Activated naive CD4-positive, alpha-beta T cell treated with anti-CD3 and anti-CD28 coated beads for 36 hours (primary cell): ENCODE measurements around the gene MAPK9. TPM values are rescaled to one million over a fixed set of nuclear protein-coding genes. Genes with fewer than 3 reads are reported as not detected.
A peak's percentile ranks its signal among the peaks of the same experiment; 100 is the strongest.

Experiments used
- CTCF ChIA-PET: fragments of 350-600 bp; sonication (Branson Sonifier 250); formaldehyde crosslinking; loops from one replicate; lab custom pipeline; 2021; ENCODE audit warnings: antibody characterized with exemption; lab: Charles Lee
- DNase-seq: peaks from one replicate; pipeline ENCODE4 v3.0.0-alpha.2; 2020
- H3K27ac Mint-ChIP-seq: one replicate; pipeline ENCODE4 v1.8.0; 2021; ENCODE audit warnings: mild to moderate bottlenecking, mixed read lengths
- H3K27me3 Mint-ChIP-seq: one replicate; pipeline ENCODE4 v1.8.0; 2021; ENCODE audit warnings: low read depth, mixed read lengths
- H3K36me3 Mint-ChIP-seq: one replicate; pipeline ENCODE4 v1.8.0; 2021; ENCODE audit warnings: low read depth, mixed read lengths
- H3K4me1 Mint-ChIP-seq: one replicate; pipeline ENCODE4 v1.8.0; 2021; ENCODE audit warnings: low read depth, mixed read lengths
- H3K4me3 Mint-ChIP-seq: one replicate; pipeline ENCODE4 v1.8.0; 2021; ENCODE audit warnings: mild to moderate bottlenecking, moderate library complexity, mixed read lengths
- H3K9me3 Mint-ChIP-seq: one replicate; pipeline ENCODE4 v1.8.0; 2021; ENCODE audit warnings: mixed read lengths
- intact Hi-C: fragments of 100-400 bp; cut with micrococcal nuclease; formaldehyde crosslinking; loops from one replicate; pipeline ENCODE4 v1.15.1; 2023
- total RNA-seq, 2 experiments: library from RNA; stranded (reverse); gene quantifications; one replicate each; pipeline ENCODE4 v1.2.3, GENCODE V29; 2021

The MAPK9 gene
- total RNA-seq, 2 experiments from 2014 or later = 30.8 to 34.4 TPM

DNA sequence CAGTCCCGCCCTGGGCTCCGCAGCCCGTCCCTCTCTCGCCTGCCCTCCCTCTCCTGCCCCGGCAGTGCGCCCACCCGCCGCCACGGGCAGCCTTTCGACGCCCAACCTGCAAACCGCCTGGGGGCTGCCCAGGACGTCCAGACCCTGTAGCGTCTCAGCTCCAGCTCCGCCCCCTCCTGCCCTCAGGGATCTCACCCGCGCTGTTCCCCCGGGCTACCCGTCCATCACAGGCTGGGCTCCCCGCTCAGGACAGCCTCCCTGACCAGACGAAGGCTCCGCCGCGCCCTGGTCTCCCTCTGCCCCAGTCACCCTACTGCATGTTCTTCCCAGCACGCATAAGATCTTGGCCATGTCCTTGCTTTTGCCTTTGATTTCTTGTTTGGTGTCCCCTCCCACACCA lies 84.3 kb downstream of the MAPK9 start:
- no peak for DNase-seq
- peaks cover 5% of the 10 kb centered on the region for H3K4me1 Mint-ChIP-seq
- H3K36me3 Mint-ChIP-seq = no peaks in the 10 kb centered on the region
- CTCF ChIA-PET = interaction anchor here (2.3 kb wide), 1 partner anchor 107 kb away, joined by 5 read pairs; no protein-coding TSS in a partner anchor
- intact Hi-C loops = loop anchor here (5.0 kb wide), 1 partner anchor 80 kb away; no protein-coding TSS in a partner anchor
- H3K27me3 Mint-ChIP-seq = peaks cover 36% of the 10 kb centered on the region
- no peak overlapping the region for H3K27ac Mint-ChIP-seq
- no peak overlapping the region for H3K4me3 Mint-ChIP-seq
- no peaks in the 10 kb centered on the region for H3K9me3 Mint-ChIP-seq

DNA sequence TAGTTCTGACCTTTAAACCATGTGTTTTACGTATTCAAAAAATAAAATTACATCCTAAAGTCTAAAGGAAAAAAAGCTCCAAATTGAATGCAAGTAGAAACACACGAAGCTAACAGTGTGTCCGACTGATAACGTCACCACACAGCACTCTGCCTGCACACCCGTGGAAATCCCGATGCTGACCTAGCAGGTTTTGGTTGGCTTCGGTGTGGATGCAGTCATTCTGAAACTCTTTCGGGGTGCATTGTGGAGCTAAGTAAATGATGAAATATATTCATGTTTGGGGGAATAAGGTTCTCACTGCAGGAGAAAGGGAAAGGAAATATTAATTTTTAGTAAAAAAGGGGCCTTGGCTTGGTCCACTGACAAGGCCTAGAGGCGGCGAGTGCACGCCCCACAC lies 84.9 kb downstream of the MAPK9 start:
- Mint-ChIP-seq H3K27ac (no peak overlapping the region), H3K4me3 (no peak overlapping the region), H3K4me1 (peaks cover 5% of the 10 kb centered on the region), H3K9me3 (no peaks in the 10 kb centered on the region), H3K36me3 (no peaks in the 10 kb centered on the region), H3K27me3 (peaks cover 34% of the 10 kb centered on the region)
- no peak for DNase-seq
- intact Hi-C loops = loop anchor here (5.0 kb wide), 1 partner anchor 80 kb away; no protein-coding TSS in a partner anchor
- CTCF ChIA-PET = interaction anchor here (2.3 kb wide), 1 partner anchor 108 kb away, joined by 5 read pairs; no protein-coding TSS in a partner anchor

DNA sequence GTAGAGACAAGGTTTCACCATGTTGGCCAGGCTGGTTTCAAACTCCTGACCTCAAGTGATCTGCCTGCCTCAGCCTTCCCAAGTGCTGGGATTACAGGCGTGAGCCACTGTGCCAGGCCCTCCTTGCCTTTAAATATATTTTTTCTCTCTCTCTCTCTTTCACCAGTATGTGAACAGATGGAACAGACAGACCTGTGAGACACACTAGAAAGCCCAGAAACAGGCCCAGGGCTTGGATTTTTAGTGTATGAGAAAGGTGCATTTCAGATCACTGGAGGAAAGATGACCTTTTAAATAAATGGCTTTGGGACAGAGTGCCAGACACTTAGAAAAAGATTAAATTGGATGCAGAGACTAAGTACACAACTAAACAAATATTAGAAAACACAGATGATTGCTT lies 86.0 kb downstream of the MAPK9 start:
- CTCF ChIA-PET = interaction anchor here (2.3 kb wide), 1 partner anchor 109 kb away, joined by 5 read pairs; no protein-coding TSS in a partner anchor
- Mint-ChIP-seq H3K4me3 (no peak overlapping the region), H3K27me3 (peaks cover 29% of the 10 kb centered on the region), H3K9me3 (no peaks in the 10 kb centered on the region), H3K36me3 (no peaks in the 10 kb centered on the region), H3K27ac (no peak overlapping the region), H3K4me1 (peaks cover 5% of the 10 kb centered on the region)
- no peak for DNase-seq
- intact Hi-C loops = loop anchor here (5.0 kb wide), 1 partner anchor 79 kb away; no protein-coding TSS in a partner anchor

DNA sequence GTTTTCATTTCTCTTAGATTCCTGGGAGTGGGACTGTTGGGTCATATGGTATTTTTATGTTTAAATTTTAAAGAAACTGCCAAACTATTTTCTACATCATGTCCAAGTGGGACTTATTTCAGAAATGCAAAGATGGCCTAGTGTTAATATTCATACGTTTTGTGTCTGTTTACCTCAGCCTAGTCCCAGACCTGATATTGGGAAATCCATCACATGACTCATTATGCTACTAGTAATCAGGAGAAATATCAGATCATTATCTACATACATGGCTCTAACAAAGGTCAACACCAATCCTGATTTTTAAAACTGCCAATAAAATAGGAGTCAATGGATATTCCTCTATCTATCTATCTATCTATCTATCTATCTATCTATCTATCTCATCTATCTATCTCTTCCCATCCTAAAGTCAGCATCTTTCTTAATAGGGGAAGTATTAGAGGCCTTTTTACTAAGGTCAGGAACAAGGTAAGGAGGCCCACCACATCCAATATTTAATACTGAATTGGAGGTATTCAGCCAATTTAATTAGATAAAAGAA lies 87.5 kb downstream of the MAPK9 start:
- Mint-ChIP-seq H3K4me3 (no peak overlapping the region), H3K4me1 (peaks cover 5% of the 10 kb centered on the region), H3K27ac (no peak overlapping the region), H3K27me3 (peaks cover 24% of the 10 kb centered on the region), H3K9me3 (no peaks in the 10 kb centered on the region), H3K36me3 (no peaks in the 10 kb centered on the region)
- CTCF ChIA-PET = no interaction called here
- intact Hi-C loops = loop anchor here (5.0 kb wide), 1 partner anchor 268 kb away; no protein-coding TSS in a partner anchor
- DNase-seq = no peak

DNA sequence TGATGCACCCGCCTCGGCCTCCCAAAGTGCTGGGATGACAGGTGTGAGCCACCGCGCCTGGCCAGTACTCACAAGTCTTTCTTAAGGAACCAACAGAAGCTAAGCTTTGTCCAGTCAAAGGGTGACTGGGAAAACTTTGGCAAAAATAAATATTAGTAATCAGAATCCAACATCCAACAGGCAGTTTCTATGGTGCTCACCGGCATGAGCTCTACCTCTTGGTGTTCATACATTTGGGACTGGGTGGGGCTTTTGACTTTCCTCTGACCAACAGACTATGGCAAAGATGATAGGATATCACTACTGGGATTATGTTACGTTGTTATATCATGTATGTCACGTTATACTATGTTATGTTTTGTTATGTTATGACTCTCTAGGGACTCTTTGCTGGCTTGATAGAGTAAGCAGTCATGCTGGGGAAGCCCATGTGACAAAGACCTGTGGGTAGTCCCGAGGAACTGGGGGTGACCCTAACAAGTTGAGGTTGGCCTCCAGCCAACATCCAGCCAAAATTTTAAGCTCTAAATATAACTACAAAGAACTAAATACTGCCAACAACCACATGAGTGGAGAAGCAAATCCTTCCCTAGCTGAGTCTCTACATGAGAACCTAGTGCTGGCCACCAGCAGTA lies 88.8 kb downstream of the MAPK9 start:
- H3K4me3 Mint-ChIP-seq = no peak overlapping the region
- no peak overlapping the region for H3K27ac Mint-ChIP-seq
- H3K9me3 Mint-ChIP-seq = no peaks in the 10 kb centered on the region
- no peaks in the 10 kb centered on the region for H3K36me3 Mint-ChIP-seq
- intact Hi-C loops = loop anchor here (5.0 kb wide), 1 partner anchor 269 kb away; no protein-coding TSS in a partner anchor
- H3K27me3 Mint-ChIP-seq = peaks cover 23% of the 10 kb centered on the region
- CTCF ChIA-PET = interaction anchor here (0.5 to 2.7 kb wide), 3 partner anchors 112 to 125 kb away, joined by 3 to 9 read pairs (median 3); no protein-coding TSS in a partner anchor
- peak; percentile 23 for DNase-seq
- H3K4me1 Mint-ChIP-seq = no peaks in the 10 kb centered on the region

DNA sequence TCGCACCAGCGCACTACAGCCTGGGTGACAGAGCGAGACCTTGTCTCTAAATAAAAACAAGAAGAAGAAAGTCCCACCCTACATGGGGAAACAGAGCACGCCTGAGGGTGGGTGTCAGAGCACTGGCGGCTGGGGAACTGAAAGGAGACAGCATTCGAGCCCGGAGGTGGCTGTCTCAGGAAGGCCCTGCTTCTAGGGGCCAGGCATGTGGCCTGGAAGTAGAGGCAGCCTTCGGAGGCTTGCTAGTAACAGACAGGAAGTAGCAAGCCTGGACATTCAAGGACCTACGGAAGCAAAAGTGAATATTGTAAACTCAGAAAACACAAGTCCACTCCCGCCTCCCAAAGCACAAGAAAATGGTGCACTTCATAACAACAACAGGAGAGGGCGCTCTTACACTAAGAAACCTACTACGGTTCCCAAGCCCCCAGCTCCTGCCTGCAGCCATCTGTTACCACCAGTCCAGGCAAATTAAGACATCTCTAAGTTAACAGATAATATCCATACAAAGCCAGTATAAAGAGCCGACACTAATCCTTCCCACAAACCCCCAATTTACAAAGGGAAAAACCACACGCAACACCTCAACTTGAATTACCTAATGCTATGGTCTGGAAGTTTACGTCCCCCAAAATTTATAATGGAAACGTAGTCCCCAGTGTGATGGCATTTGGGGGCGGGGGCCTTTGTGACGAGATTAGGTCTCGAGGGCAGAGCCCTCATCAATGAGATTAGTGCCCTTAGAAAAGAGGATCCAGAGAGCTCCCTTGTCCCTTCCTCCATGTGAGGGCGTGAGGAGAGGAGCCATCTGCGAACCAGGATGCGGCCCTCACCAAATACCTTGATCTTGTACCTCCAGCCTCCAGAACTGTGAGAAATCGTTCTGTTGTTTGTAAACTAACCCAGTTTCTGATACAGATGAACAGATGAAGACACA lies 90.6 kb downstream of the MAPK9 start:
- CTCF ChIA-PET = interaction anchor here (0.6 to 2.7 kb wide), 3 partner anchors 100 to 127 kb away, joined by 3 to 9 read pairs (median 3); no protein-coding TSS in a partner anchor
- Mint-ChIP-seq H3K9me3 (no peaks in the 10 kb centered on the region), H3K4me3 (no peak overlapping the region), H3K36me3 (no peaks in the 10 kb centered on the region), H3K27me3 (peaks cover 11% of the 10 kb centered on the region), H3K27ac (no peak overlapping the region), H3K4me1 (no peaks in the 10 kb centered on the region)
- intact Hi-C loops = loop anchor here (5.0 kb wide), 1 partner anchor 271 kb away; no protein-coding TSS in a partner anchor
- peak; percentile 31 for DNase-seq

DNA sequence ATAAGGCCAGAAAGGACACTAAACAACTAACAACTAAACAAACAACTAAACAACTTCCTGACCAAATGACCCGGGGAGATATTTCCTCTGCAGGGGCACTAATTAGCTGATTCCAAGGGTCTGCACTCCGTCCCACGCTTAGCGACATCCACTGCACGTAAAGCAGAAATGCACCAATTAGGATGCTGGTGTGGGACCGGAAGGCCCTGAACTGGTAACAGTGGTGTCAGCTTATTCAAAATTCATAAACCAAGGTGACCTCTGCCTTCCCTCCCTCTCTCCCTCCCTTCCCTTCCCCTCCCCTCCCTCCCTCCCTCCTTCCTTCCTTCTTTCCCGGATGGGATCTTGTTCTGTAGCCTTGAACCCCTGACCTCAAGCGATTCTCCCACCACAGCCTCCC lies 92.5 kb downstream of the MAPK9 start:
- Mint-ChIP-seq H3K9me3 (no peaks in the 10 kb centered on the region), H3K27me3 (peaks cover 11% of the 10 kb centered on the region), H3K27ac (no peak overlapping the region), H3K36me3 (no peaks in the 10 kb centered on the region), H3K4me1 (no peaks in the 10 kb centered on the region), H3K4me3 (no peak overlapping the region)
- DNase-seq = no peak
- CTCF ChIA-PET = interaction anchor here (1.6 kb wide), 1 partner anchor 9 kb away, joined by 4 read pairs; the partner anchor contains the start of gene RASGEF1C
- intact Hi-C loops = no loop called here

DNA sequence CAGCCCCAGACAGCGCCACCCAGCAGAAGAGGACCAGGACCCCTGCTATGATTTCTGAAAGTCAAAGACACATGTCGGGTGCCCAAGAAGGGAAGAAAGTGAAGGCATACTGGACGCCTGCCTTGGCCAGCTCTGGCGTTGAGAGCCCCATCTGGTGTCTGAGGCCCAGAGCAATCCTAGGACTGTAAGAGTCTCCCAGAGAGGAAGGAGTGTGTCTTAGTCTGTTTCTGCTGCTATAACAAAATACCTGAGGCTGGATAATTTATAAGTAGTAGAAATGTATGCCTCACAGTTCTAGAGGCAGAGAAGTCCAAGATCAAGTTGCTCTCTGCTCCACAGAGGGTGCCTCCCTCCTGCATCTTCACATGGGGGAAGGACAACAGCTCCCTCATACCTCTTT lies 93.7 kb downstream of the MAPK9 start:
- Mint-ChIP-seq H3K9me3 (no peaks in the 10 kb centered on the region), H3K27me3 (peaks cover 6% of the 10 kb centered on the region)

DNA sequence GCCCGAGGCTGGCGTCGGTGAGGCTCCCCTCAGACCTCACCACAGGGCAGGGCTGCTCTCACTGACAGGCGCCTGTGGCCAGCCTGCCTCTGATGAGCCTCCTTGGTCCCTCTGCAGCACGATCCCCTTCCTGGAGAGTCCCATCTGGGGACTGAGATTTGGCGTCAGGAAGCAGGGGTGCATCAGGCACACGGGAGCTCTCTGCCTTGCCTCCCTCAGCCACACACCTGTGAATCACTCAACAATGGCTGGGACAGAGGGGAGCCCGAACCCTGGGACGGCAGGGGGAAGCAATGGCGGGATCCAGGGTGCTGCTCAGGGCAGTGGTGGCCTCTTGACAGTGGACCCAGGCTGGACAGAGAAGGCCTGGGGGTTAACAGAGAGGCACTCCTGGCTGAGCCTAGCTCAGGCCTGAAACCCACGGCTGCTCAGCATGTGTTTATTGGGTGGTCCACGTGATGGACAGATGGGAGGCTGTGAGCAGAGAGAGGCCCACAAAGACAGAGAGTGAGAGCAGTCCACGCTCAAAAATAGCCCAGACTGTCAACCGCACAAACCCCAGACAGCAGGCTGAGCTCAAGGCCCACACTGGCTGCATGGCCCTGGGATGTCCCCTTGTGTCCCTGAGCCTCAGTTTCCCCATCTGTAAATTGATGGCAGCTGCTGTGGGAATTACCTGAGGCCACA lies 94.7 kb downstream of the MAPK9 start:
- peaks cover 6% of the 10 kb centered on the region for H3K27me3 Mint-ChIP-seq
- CTCF ChIA-PET = no interaction called here
- H3K27ac Mint-ChIP-seq = no peak overlapping the region
- no peaks in the 10 kb centered on the region for H3K4me1 Mint-ChIP-seq
- no peak for DNase-seq
- intact Hi-C loops = no loop called here
- H3K36me3 Mint-ChIP-seq = no peaks in the 10 kb centered on the region
- H3K9me3 Mint-ChIP-seq = no peaks in the 10 kb centered on the region
- no peak overlapping the region for H3K4me3 Mint-ChIP-seq

More for the DNA sequence above, 93.7 kb downstream of the MAPK9 start:
- no peak overlapping the region for H3K27ac Mint-ChIP-seq
- no peaks in the 10 kb centered on the region for H3K36me3 Mint-ChIP-seq
- intact Hi-C loops = no loop called here
- CTCF ChIA-PET = no interaction called here
- H3K4me1 Mint-ChIP-seq = no peaks in the 10 kb centered on the region
- DNase-seq = no peak
- H3K4me3 Mint-ChIP-seq = no peak overlapping the region

DNA sequence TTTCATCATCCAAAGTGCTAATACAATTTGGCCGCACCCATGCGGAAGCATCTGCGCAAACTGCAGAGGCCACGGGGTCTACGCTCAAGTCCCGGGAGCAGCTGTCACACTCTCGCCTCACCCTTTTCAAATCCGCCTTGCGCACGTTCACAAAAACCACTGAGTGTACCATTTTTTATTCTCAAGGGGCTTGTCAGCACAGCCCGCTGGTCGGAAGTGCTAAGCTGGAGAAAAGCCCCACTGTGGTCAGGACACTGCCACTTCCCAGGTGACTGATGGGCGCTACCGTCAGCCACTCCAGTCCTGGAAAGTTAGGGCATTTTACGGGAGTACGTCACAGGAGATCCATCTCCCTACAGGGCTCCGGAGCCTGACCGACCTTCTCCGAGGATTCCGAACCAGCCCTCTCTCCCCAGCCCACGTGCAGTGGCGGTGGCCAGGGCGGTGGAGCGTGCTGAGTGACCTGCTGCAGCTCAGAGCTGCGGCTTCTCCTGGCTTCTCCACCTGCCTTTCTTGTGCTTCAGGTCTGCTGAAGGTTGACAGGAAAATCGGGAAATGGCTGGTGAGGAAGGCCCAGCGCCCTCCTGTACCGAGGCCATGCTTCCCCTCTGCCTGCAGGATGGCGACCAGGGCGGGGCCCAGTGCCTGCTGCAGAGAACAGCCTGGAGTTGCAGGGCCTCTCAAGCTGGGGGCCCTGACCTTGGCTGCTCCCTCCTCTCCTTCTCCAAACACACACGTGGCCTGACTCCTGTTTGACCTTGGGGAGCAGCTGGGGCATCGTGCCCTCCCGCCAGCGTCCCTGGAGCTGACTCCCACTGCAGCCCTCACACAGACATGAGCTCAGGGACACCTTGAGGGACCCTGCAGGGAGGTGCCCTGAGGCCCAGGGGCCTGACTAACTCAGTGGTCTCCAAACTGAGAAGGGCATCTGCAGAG lies 97.2 kb downstream of the MAPK9 start:
- H3K36me3 Mint-ChIP-seq = no peaks in the 10 kb centered on the region
- no peak overlapping the region for H3K27ac Mint-ChIP-seq
- no peaks in the 10 kb centered on the region for H3K4me1 Mint-ChIP-seq
- DNase-seq = no peak
- intact Hi-C loops = no loop called here
- H3K4me3 Mint-ChIP-seq = no peak overlapping the region
- no peaks in the 10 kb centered on the region for H3K9me3 Mint-ChIP-seq
- CTCF ChIA-PET = interaction anchor here (0.8 kb wide), 1 partner anchor 15 kb away, joined by 3 read pairs; no protein-coding TSS in a partner anchor
- H3K27me3 Mint-ChIP-seq = peaks cover 5% of the 10 kb centered on the region
